ENCODE measurements around the gene TAF1C.
"Not testable (repeated sequence)": the region's sequence is repeated elsewhere in the genome, so short reads cannot be mapped to it uniquely, and the experiment has no call there.

TAF1C gene

GRCh38 chr16:84218956-84219355, 32.1 kb upstream of the TAF1C start:
- Histone ChIP-seq H3K27ac (ENCODE audit: poor library complexity, severe bottlenecking) (no peak overlapping the region), H3K27me3 (ENCODE audit: insufficient read depth, poor library complexity, severe bottlenecking) (no peaks in the 10 kb centered on the region), H3K9me3 (ENCODE audit: severe bottlenecking) (no peaks in the 10 kb centered on the region), H3K4me1 (ENCODE audit: insufficient read depth, poor library complexity, severe bottlenecking) (no peaks in the 10 kb centered on the region), H3K36me3 (ENCODE audit: low read depth) (no peaks in the 10 kb centered on the region), H3K4me3 (ENCODE audit: severe bottlenecking) (no peak overlapping the region)
- no peak for ATAC-seq (ENCODE audit: low read depth)
- TF ChIP-seq, protein P1, sequence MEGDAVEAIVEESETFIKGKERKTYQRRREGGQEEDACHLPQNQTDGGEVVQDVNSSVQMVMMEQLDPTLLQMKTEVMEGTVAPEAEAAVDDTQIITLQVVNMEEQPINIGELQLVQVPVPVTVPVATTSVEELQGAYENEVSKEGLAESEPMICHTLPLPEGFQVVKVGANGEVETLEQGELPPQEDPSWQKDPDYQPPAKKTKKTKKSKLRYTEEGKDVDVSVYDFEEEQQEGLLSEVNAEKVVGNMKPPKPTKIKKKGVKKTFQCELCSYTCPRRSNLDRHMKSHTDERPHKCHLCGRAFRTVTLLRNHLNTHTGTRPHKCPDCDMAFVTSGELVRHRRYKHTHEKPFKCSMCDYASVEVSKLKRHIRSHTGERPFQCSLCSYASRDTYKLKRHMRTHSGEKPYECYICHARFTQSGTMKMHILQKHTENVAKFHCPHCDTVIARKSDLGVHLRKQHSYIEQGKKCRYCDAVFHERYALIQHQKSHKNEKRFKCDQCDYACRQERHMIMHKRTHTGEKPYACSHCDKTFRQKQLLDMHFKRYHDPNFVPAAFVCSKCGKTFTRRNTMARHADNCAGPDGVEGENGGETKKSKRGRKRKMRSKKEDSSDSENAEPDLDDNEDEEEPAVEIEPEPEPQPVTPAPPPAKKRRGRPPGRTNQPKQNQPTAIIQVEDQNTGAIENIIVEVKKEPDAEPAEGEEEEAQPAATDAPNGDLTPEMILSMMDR (IDR thresholded peaks at IDR 0.05; ENCODE audit: poor library complexity, severe bottlenecking): no peak
- DNase-seq (ENCODE audit: low spot score): no peak

- Histone ChIP-seq H3K27me3 (ENCODE audit: insufficient read depth, poor library complexity, severe bottlenecking) (no peaks in the 10 kb centered on the region), H3K4me3 (ENCODE audit: severe bottlenecking) (no peak overlapping the region), H3K4me1 (ENCODE audit: insufficient read depth, poor library complexity, severe bottlenecking) (no peaks in the 10 kb centered on the region), H3K36me3 (ENCODE audit: low read depth) (no peaks in the 10 kb centered on the region), H3K27ac (ENCODE audit: poor library complexity, severe bottlenecking) (no peak overlapping the region), H3K9me3 (ENCODE audit: severe bottlenecking) (no peaks in the 10 kb centered on the region)
- DNase-seq (ENCODE audit: low spot score) (no peak), ATAC-seq (ENCODE audit: low read depth) (no peak)
- TF ChIP-seq, protein P1 (IDR thresholded peaks at IDR 0.05; ENCODE audit: poor library complexity, severe bottlenecking): no peak
Measured at GRCh38 chr16:84218176-84218823, 31.4 kb upstream of the TAF1C start.

- not testable (repeated sequence) for ATAC-seq (ENCODE audit: low read depth); DNase-seq (ENCODE audit: low spot score); H3K4me1 ChIP-seq (ENCODE audit: insufficient read depth, poor library complexity, severe bottlenecking); H3K36me3 ChIP-seq (ENCODE audit: low read depth); H3K27me3 ChIP-seq (ENCODE audit: insufficient read depth, poor library complexity, severe bottlenecking); H3K27ac ChIP-seq (ENCODE audit: poor library complexity, severe bottlenecking); H3K9me3 ChIP-seq (ENCODE audit: severe bottlenecking); H3K4me3 ChIP-seq (ENCODE audit: severe bottlenecking)
Measured at GRCh38 chr16:84216144-84216543, 29.3 kb upstream of the TAF1C start.

DNA sequence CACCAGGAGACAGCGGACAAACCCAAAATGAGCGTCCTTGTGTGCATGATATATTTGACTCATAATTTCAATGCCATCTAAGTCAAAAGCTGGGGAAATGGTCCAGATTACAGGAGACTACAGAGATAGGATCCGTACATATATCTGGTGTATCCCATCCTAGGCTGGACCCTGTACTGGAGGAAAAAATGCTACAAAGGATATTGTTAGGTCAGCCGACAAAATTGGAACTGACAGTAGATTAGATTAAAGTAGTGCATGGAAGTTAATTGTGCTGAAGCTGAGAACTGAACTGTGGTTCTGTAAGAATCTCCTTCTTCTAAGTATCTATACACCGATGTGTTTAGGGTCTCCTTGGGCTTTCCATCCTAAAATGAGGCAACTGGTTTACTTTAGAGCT, 28.7 kb upstream of the TAF1C start:
- H3K36me3 ChIP-seq (ENCODE audit: low read depth): no peaks in the 10 kb centered on the region
- TF ChIP-seq, protein P1 (IDR thresholded peaks at IDR 0.05; ENCODE audit: poor library complexity, severe bottlenecking): no peak
- H3K4me3 ChIP-seq (ENCODE audit: severe bottlenecking): no peak overlapping the region
- H3K27ac ChIP-seq (ENCODE audit: poor library complexity, severe bottlenecking): no peak overlapping the region
- H3K27me3 ChIP-seq (ENCODE audit: insufficient read depth, poor library complexity, severe bottlenecking): no peaks in the 10 kb centered on the region
- ATAC-seq (ENCODE audit: low read depth) (no peak), DNase-seq (ENCODE audit: low spot score) (no peak)
- no peaks in the 10 kb centered on the region for H3K9me3 ChIP-seq (ENCODE audit: severe bottlenecking)
- no peaks in the 10 kb centered on the region for H3K4me1 ChIP-seq (ENCODE audit: insufficient read depth, poor library complexity, severe bottlenecking)

GRCh38 chr16:84214451-84215066, 27.7 kb upstream of the TAF1C start:
- DNase-seq (ENCODE audit: low spot score) (no peak), ATAC-seq (ENCODE audit: low read depth) (no peak)
- H3K9me3 ChIP-seq (ENCODE audit: severe bottlenecking): no peaks in the 10 kb centered on the region
- TF ChIP-seq, protein P1 (IDR thresholded peaks at IDR 0.05; ENCODE audit: poor library complexity, severe bottlenecking): no peak
- H3K27me3 ChIP-seq (ENCODE audit: insufficient read depth, poor library complexity, severe bottlenecking): no peaks in the 10 kb centered on the region
- no peaks in the 10 kb centered on the region for H3K36me3 ChIP-seq (ENCODE audit: low read depth)
- no peaks in the 10 kb centered on the region for H3K4me1 ChIP-seq (ENCODE audit: insufficient read depth, poor library complexity, severe bottlenecking)
- H3K4me3 ChIP-seq (ENCODE audit: severe bottlenecking): no peak overlapping the region
- no peak overlapping the region for H3K27ac ChIP-seq (ENCODE audit: poor library complexity, severe bottlenecking)
